ENCODE data around the gene NBEAL2. TPM values are rescaled to one million over a fixed set of nuclear protein-coding genes. Genes with fewer than 3 reads are reported as not detected.

The NBEAL2 gene
- polyA plus RNA-seq, 1 donor from 2014 or later: 3.3 TPM

DNA sequence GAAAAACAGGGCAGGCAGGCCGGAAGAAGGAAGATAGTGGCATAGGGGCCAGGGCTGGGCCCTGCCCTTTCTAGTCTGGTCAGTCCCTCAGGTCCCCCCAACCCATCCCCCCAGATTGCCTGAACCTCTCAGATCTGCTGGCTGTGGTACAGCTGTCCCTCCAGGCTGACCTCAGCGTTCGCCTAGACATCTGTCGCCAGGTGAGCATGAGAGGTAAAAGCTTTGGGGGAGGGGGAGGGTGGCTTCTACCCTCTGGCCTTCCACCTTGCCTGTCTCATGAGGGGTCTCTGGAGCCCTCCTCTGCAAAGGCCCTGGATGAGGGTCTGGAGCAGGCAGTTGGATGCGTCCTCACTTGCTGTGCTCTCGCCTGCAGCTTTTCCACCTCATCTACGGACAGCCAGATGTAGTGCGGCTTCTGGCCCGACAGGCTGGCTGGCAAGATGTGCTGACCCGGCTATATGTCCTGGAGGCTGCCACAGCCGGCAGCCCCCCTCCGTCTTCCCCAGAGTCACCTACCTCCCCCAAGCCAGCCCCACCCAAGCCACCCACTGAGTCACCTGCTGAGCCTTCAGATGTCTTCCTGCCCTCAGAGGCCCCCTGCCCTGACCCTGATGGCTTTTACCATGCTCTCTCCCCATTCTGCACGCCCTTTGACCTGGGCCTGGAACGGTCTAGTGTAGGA is 20.2 kb downstream of the NBEAL2 start:
- H2AFZ ChIP-seq (ENCODE audit: low read depth, low read length): no peak overlapping the region
- no peak overlapping the region for H3K4me2 ChIP-seq (ENCODE audit: low read length)
- H3K9ac ChIP-seq (ENCODE audit: low read length): no peak overlapping the region
- no peak overlapping the region for H3K27ac ChIP-seq (ENCODE audit: low read length)
- no peaks in the 10 kb centered on the region for H3K27me3 ChIP-seq (ENCODE audit: insufficient read depth, low read depth, low read length)
- H3K9me3 ChIP-seq (ENCODE audit: low read length): no peaks in the 10 kb centered on the region
- H3K4me3 ChIP-seq (ENCODE audit: low read length): no peak overlapping the region
- no peaks in the 10 kb centered on the region for H3K36me3 ChIP-seq (ENCODE audit: insufficient read depth, low read length)
- no peaks in the 10 kb centered on the region for H3K79me2 ChIP-seq (replicated peaks; ENCODE audit: insufficient read depth, low read length)
- no peak for TF ChIP-seq MXI1 (conservative IDR thresholded peaks at IDR 0.05; ENCODE audit: poor library complexity, severe bottlenecking)
- no peak for TF ChIP-seq TAF1 (IDR thresholded peaks at IDR 0.05; ENCODE audit: low read depth)
- no peak for TF ChIP-seq EP300 (conservative IDR thresholded peaks at IDR 0.05; ENCODE audit: poor library complexity, severe bottlenecking)
- TF ChIP-seq EZH2 (IDR thresholded peaks at IDR 0.05; ENCODE audit: borderline replicate concordance, insufficient read depth, low read length, poor library complexity, severe bottlenecking): no peak
- TF ChIP-seq, protein P1, sequence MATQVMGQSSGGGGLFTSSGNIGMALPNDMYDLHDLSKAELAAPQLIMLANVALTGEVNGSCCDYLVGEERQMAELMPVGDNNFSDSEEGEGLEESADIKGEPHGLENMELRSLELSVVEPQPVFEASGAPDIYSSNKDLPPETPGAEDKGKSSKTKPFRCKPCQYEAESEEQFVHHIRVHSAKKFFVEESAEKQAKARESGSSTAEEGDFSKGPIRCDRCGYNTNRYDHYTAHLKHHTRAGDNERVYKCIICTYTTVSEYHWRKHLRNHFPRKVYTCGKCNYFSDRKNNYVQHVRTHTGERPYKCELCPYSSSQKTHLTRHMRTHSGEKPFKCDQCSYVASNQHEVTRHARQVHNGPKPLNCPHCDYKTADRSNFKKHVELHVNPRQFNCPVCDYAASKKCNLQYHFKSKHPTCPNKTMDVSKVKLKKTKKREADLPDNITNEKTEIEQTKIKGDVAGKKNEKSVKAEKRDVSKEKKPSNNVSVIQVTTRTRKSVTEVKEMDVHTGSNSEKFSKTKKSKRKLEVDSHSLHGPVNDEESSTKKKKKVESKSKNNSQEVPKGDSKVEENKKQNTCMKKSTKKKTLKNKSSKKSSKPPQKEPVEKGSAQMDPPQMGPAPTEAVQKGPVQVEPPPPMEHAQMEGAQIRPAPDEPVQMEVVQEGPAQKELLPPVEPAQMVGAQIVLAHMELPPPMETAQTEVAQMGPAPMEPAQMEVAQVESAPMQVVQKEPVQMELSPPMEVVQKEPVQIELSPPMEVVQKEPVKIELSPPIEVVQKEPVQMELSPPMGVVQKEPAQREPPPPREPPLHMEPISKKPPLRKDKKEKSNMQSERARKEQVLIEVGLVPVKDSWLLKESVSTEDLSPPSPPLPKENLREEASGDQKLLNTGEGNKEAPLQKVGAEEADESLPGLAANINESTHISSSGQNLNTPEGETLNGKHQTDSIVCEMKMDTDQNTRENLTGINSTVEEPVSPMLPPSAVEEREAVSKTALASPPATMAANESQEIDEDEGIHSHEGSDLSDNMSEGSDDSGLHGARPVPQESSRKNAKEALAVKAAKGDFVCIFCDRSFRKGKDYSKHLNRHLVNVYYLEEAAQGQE (IDR thresholded peaks at IDR 0.05; ENCODE audit: borderline replicate concordance): no peak
- TF ChIP-seq SMC3 (conservative IDR thresholded peaks at IDR 0.05; ENCODE audit: poor library complexity): no peak
- TF ChIP-seq POLR2AphosphoS5 (IDR thresholded peaks at IDR 0.05): no peak
- TF ChIP-seq, protein P2, sequence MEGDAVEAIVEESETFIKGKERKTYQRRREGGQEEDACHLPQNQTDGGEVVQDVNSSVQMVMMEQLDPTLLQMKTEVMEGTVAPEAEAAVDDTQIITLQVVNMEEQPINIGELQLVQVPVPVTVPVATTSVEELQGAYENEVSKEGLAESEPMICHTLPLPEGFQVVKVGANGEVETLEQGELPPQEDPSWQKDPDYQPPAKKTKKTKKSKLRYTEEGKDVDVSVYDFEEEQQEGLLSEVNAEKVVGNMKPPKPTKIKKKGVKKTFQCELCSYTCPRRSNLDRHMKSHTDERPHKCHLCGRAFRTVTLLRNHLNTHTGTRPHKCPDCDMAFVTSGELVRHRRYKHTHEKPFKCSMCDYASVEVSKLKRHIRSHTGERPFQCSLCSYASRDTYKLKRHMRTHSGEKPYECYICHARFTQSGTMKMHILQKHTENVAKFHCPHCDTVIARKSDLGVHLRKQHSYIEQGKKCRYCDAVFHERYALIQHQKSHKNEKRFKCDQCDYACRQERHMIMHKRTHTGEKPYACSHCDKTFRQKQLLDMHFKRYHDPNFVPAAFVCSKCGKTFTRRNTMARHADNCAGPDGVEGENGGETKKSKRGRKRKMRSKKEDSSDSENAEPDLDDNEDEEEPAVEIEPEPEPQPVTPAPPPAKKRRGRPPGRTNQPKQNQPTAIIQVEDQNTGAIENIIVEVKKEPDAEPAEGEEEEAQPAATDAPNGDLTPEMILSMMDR (IDR thresholded peaks at IDR 0.05; ENCODE audit: poor library complexity, severe bottlenecking): no peak
- no peak for TF ChIP-seq RAD21 (conservative IDR thresholded peaks at IDR 0.05)
- no peaks in the 10 kb centered on the region for H4K20me1 ChIP-seq (ENCODE audit: insufficient read depth)
- H3K9me2 ChIP-seq (ENCODE audit: insufficient read depth, low read length): no peaks in the 10 kb centered on the region
- H3F3A ChIP-seq (ENCODE audit: insufficient read depth, low read length, poor library complexity, severe bottlenecking): no peaks in the 10 kb centered on the region

DNA sequence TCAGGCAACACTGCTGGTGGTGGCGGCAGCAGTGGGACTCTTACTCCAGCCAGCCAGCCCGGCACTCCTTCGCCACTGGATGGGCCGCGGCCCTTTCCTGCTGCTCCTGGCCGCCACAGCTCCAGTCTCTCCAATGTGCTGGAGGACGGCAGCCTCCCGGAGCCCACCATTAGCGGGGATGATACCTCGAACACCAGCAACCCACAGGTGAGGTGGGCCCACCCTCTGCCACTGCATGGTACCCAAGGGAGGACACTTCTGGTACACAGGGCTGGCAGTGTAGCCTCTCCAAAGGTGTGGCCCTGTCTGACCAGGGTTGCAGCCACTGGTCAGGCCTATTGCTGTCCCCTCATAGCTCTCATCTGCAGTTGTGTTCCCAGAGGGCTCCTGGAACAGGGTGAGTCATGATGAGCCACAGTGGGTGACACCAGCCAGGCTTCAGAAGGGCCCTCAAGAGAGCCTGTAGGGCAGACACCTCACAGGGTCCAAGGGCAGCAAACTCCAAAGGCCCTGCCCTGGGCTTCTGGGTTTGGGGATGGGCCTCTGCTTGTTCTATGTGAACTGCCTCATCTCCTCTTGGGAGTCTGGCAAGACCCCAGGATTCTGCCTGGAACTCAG is 20.8 kb downstream of the NBEAL2 start:
- Histone ChIP-seq H3K9ac (ENCODE audit: low read length) (no peak overlapping the region), H3K9me2 (ENCODE audit: insufficient read depth, low read length) (no peaks in the 10 kb centered on the region), H3K4me2 (ENCODE audit: low read length) (no peak overlapping the region), H4K20me1 (ENCODE audit: insufficient read depth) (no peaks in the 10 kb centered on the region), H3K27me3 (ENCODE audit: insufficient read depth, low read depth, low read length) (no peaks in the 10 kb centered on the region), H2AFZ (ENCODE audit: low read depth, low read length) (no peak overlapping the region), H3K79me2 (replicated peaks; ENCODE audit: insufficient read depth, low read length) (no peaks in the 10 kb centered on the region), H3K27ac (ENCODE audit: low read length) (no peak overlapping the region), H3K9me3 (ENCODE audit: low read length) (no peaks in the 10 kb centered on the region), H3K4me3 (ENCODE audit: low read length) (no peak overlapping the region), H3F3A (ENCODE audit: insufficient read depth, low read length, poor library complexity, severe bottlenecking) (no peaks in the 10 kb centered on the region), H3K36me3 (ENCODE audit: insufficient read depth, low read length) (no peaks in the 10 kb centered on the region)
- TF ChIP-seq SMC3 (conservative IDR thresholded peaks at IDR 0.05; ENCODE audit: poor library complexity) (no peak), TAF1 (IDR thresholded peaks at IDR 0.05; ENCODE audit: low read depth) (no peak), POLR2AphosphoS5 (IDR thresholded peaks at IDR 0.05) (no peak), EP300 (conservative IDR thresholded peaks at IDR 0.05; ENCODE audit: poor library complexity, severe bottlenecking) (no peak), MXI1 (conservative IDR thresholded peaks at IDR 0.05; ENCODE audit: poor library complexity, severe bottlenecking) (no peak), EZH2 (IDR thresholded peaks at IDR 0.05; ENCODE audit: borderline replicate concordance, insufficient read depth, low read length, poor library complexity, severe bottlenecking) (no peak), RAD21 (conservative IDR thresholded peaks at IDR 0.05) (no peak)
- TF ChIP-seq, protein P1 (IDR thresholded peaks at IDR 0.05; ENCODE audit: borderline replicate concordance): no peak
- TF ChIP-seq, protein P2 (IDR thresholded peaks at IDR 0.05; ENCODE audit: poor library complexity, severe bottlenecking): no peak

Measured in neural cell (in vitro differentiated cells).